Mucosa of descending colon (tissue), 3 donors: ENCODE data around the gene TAF5L. TPM values are rescaled to one million over a fixed set of nuclear protein-coding genes. Genes with fewer than 3 reads are reported as not detected.
A peak's percentile ranks its signal among the peaks of the same experiment; 100 is the strongest.

Experiments used
- ATAC-seq: fragments of 200-7000 bp; cut with Tn5 transposase; one replicate; pipeline ENCODE4 v1.9.1; 2020; ENCODE audit warnings: mild to moderate bottlenecking, moderate library complexity
- DNase-seq, 3 donors: peaks; one replicate each; pipeline ENCODE4 v3.0.0-alpha.2; 2020
- H3K36me3 ChIP-seq: fragments of 200-600 bp; one replicate; pipeline ENCODE4 v1.8.0; 2021; ENCODE audit warnings: low read depth, mild to moderate bottlenecking
- H3K4me1 ChIP-seq: fragments of 200-600 bp; one replicate; pipeline ENCODE4 v1.8.0; 2021; ENCODE audit warnings: low read depth, mild to moderate bottlenecking
- H3K4me3 ChIP-seq: fragments of 200-600 bp; one replicate; pipeline ENCODE4 v1.8.0; 2021; ENCODE audit warnings: mild to moderate bottlenecking
- H3K9me3 ChIP-seq: fragments of 200-600 bp; one replicate; pipeline ENCODE4 v1.8.0; 2021; ENCODE audit warnings: mild to moderate bottlenecking
- CTCF ChIP-seq: fragments of 200-600 bp; IDR thresholded peaks from one replicate; pipeline ENCODE4 v1.8.0; 2022; ENCODE audit warnings: antibody characterized with exemption, mild to moderate bottlenecking
- intact Hi-C, 2 donors: fragments of 100-400 bp; cut with DNase I in 1 of 2; cut with micrococcal nuclease in 1 of 2; formaldehyde crosslinking; loops; one replicate each; pipeline versions ENCODE4 v1.11.0 to v1.11.1; 2022; cut with DNase I, micrococcal nuclease
- total RNA-seq, 3 donors: library from RNA; stranded (reverse); fragmentation: NEBNext Ultra II Directional in 2 of 3; extraction: Animal tissue kit (Norgen Biotek cat#: 25700) in 2 of 3; gene quantifications; one replicate each; pipeline versions ENCODE4 v1.2.1 to v1.2.4, GENCODE V29; 2021 to 2023
- donor health status: DM: no; HTN: no; CAD: no; lungs with moderate emphysema.
- donor health status: DM: no; HTN: no; CAD: no.
- donor health status: DM: no; HTN: yes; CAD: no.

The TAF5L gene
- total RNA-seq, 3 donors from 2014 or later: 21.1 to 25.1 (median 23.4) TPM

DNA sequence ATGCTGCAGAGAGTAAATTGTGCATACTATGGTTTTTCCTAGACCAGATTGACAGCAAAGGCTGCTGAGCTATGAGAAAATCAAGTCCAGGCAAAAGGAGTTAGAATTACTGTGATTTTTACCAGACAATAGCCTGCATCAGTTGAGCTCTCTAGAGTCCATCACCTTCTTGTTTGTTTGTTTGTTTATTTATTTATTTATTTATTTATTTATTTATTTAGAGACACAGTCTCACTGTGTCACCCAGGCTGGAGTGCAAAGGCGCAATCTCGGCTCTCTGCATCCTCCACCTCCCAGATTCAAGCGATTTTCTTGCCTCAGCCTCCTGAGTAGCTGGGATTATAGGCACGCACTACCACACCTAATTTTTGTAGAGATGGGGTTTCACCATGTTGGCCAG lies 43.2 kb downstream of the TAF5L start:
- no peak for TF ChIP-seq CTCF
- DNase-seq (no peak), ATAC-seq (no peak)
- intact Hi-C loops: no loop called here
- Histone ChIP-seq H3K36me3 (no peaks in the 10 kb centered on the region), H3K4me1 (peaks cover 8% of the 10 kb centered on the region), H3K4me3 (no peak overlapping the region), H3K9me3 (no peaks in the 10 kb centered on the region)

DNA sequence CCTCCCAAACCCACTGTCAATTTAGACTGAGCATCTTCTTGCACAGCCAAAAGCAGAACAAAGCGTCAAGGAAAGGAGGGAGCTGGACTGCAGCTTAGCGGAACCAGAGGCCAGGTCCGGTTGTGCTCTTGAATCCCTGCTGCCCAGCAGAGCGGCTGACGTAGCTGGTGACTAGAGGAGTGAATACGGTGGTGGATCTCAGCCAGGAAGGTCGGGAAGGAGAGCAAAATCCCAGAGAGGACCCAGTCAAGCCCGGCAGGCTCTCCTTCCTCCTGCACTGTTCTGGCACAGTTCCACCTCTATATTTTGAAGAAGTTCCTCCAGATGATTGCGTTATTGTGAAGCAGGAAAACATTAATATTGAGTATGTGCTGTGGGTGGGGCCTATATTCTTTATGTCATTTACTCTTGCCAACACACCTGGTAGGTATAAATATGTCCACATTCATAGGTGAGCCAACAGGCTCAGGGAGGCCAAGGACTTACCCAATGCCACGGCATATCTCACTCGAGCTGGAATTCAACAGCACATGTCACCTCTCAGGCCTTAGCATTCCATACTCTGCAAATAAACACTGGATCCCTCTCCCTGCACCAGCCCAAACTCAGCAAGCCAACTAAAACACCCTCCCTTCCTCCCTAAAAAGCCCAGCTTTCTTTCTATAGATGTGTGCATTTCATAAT lies 43.8 kb downstream of the TAF5L start:
- peak; percentile 55 for ATAC-seq
- Histone ChIP-seq H3K4me1 (peaks cover 8% of the 10 kb centered on the region), H3K36me3 (no peaks in the 10 kb centered on the region), H3K4me3 (no peak overlapping the region), H3K9me3 (no peaks in the 10 kb centered on the region)
- intact Hi-C loops: no loop called here
- TF ChIP-seq CTCF: no peak
- no peak for DNase-seq

DNA sequence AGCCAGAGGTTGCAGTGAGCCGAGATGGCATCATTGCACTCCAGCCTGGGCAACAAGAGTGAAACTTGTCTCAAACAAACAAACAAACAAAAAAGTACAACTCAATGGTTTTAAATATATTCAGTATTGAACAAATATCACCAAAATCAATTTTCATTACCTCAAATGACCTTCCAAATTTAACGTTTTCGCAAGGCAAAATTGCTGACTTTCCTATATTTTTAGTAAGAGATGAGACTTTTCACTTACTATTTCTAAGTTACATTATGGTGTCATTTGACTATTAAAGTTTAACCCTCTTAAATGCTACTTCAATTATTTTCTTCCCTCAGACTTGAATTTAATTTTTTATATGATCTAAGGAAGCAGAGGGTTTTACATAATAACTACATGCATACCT lies 44.4 kb downstream of the TAF5L start:
- H3K36me3 ChIP-seq: no peaks in the 10 kb centered on the region
- ATAC-seq: no peak
- no peak for TF ChIP-seq CTCF

GRCh38 chr1:229579059-229579673 lies 46.8 kb downstream of the TAF5L start:
- no peak for TF ChIP-seq CTCF
- ATAC-seq (peak; percentile 76), DNase-seq (peak in 2 of 3 donors; percentile 47 to 50)
- Histone ChIP-seq H3K36me3 (no peaks in the 10 kb centered on the region), H3K9me3 (no peaks in the 10 kb centered on the region), H3K4me1 (peaks cover 8% of the 10 kb centered on the region), H3K4me3 (no peak overlapping the region)
- intact Hi-C loops: no loop called here

More for the DNA sequence above, 44.4 kb downstream of the TAF5L start:
- no peaks in the 10 kb centered on the region for H3K9me3 ChIP-seq
- no peak for DNase-seq
- H3K4me3 ChIP-seq: no peak overlapping the region
- intact Hi-C loops: no loop called here
- peaks cover 8% of the 10 kb centered on the region for H3K4me1 ChIP-seq

DNA sequence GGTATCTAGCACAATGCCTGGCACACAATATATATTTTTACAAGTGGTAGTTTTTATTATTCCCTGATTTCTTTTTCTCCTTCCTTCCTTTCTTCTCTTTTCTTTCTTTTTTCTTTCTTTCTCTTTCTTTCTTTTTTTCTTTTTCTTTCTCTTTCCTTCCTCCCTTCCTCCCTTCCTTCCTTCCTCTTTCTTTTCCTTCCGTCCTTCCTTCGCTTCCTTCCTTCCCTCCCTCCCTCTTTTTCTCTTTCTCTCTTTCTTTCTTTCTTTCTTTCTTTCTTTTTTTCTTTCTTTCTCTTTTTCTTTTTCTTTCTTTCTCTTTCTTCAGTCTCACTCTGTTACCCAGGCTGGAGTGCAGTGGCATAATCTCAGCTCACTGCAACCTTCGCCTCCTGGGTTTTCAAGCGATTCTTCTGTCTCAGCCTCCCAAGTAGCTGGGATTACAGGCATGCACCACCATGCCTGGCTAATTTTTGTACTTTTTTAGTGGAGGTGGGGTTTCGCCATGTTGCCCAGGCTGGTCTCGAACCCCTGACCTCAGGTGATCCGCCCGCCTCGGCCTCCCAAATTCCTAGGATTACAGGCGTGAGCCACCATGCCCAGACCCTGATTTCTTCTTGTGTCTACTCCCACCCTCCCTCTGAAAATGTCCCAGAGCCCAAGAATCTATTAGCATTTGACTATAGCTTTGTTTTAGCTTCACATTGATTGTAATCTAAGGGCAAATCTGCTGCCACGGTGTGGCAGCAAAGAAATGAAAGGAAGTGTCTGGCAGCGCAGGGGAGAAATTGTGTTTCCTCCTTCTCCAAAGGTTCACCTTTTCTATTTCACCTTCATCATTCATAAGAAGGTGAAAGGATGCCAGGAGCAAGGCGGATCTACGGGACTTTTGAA lies 47.5 kb downstream of the TAF5L start:
- Histone ChIP-seq H3K36me3 (no peaks in the 10 kb centered on the region), H3K4me3 (no peak overlapping the region), H3K4me1 (peaks cover 8% of the 10 kb centered on the region), H3K9me3 (no peaks in the 10 kb centered on the region)
- no peak for TF ChIP-seq CTCF
- ATAC-seq (peak; percentile 68), DNase-seq (no peak)
- intact Hi-C loops: no loop called here
